Immature natural killer cell (primary cell): Measurements from ENCODE around the gene WSCD1. TPM values are rescaled to one million over a fixed set of nuclear protein-coding genes. Genes with fewer than 3 reads are reported as not detected.

Experiments used
- DNase-seq, 3 donors: peaks; one replicate each; pipeline ENCODE4 v3.0.0; 2022; ENCODE audit warnings: mixed read lengths in 1 of 3
- H3K27ac Mint-ChIP-seq, 6 donors: one replicate each; pipeline ENCODE4 v1.8.0; 2020; ENCODE audit warnings: mixed read lengths in 6 of 6, mild to moderate bottlenecking in 5 of 6, inconsistent platforms in 4 of 6, moderate library complexity in 3 of 6
- H3K27me3 Mint-ChIP-seq, 3 donors: one replicate each; pipeline ENCODE4 v1.8.0; 2020 to 2021; ENCODE audit warnings: low read depth in 3 of 3, mild to moderate bottlenecking in 3 of 3, mixed read lengths in 3 of 3, moderate library complexity in 3 of 3, inconsistent platforms in 1 of 3
- H3K36me3 Mint-ChIP-seq, 3 donors: one replicate each; pipeline ENCODE4 v1.8.0; 2020; ENCODE audit warnings: mixed read lengths in 3 of 3, inconsistent platforms in 2 of 3, mild to moderate bottlenecking in 2 of 3
- H3K4me1 Mint-ChIP-seq, 2 donors: one replicate each; pipeline ENCODE4 v1.8.0; 2020; ENCODE audit warnings: inconsistent platforms in 2 of 2, mild to moderate bottlenecking in 2 of 2, mixed read lengths in 2 of 2, moderate library complexity in 1 of 2
- H3K4me3 Mint-ChIP-seq, 5 donors: one replicate each; pipeline ENCODE4 v1.8.0; 2020; ENCODE audit warnings: mild to moderate bottlenecking in 5 of 5, mixed read lengths in 5 of 5, inconsistent platforms in 3 of 5, moderate library complexity in 3 of 5
- H3K9me3 Mint-ChIP-seq, 6 donors: one replicate each; pipeline ENCODE4 v1.8.0; 2020; ENCODE audit warnings: mild to moderate bottlenecking in 6 of 6, mixed read lengths in 6 of 6, inconsistent platforms in 4 of 6, moderate library complexity in 3 of 6
- polyA plus RNA-seq, 3 donors: library from polyadenylated mRNA; unstranded; fragments of 300-500 nt; fragmentation: Illumina TruSeq; gene quantifications; one replicate each; pipeline ENCODE4 v1.2.3, GENCODE V29; 2021

WSCD1 gene
- under 1 TPM in 1 of 3 donors, not detected in 2; 0.11 TPM for polyA plus RNA-seq

DNA sequence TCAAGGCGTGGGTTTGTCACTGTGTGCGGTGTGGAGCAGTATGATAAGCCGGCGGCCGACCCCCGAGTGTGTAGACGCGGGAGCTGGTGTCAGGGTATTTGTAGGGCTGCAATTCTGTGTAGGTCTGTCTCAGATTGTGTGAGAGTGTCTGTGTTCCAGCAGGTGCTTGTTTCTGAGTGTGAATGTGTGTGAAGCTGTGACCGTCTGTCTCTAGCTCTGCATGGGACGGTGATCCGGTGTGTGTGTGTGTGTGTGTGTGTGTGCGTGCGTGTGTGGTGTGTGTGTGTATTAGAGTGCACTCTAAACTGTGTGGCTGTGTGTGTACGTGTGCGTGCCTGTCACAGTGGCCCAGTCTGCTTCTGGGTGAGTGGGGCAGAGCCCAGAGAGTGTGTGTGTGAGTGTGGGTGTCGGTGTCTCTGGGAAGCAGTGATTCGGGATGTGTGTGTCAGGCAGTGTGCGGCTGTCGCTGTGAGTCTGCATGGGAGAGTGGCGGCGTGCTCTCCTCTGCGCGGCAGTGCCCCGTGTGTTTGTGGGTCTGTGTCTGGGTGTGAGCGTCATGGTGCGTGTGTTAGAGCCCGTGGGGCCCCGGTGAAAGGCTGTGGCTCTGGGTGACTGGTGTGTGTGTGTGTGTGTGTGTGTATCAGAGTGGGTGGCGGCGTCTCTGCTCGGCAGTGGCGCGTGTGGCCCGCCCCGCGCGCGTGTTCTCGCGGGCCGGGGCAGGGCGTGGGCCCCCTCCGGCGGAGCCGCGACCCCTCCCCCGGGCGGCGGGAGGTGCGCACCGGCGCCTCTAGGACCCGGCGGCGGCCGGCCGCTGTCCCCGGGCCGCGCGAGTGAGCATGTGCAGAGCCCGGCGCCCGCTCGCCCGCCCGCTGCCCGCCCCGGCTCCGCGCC lies at the start of gene WSCD1:
TSS of gene WSCD1 (plus strand) at position 841 of the 891 bp plus-strand sequence. CDS start 10,280 bp downstream, outside the sequence.
- Mint-ChIP-seq H3K9me3 (no peaks in the 10 kb centered on the region), H3K27ac (peak within 1 kb of the TSS in 4 of 6 donors; percentile 6 to 76 (median 48)), H3K4me1 (peaks cover 17 to 21% of the 10 kb centered on the region in 2 donors), H3K27me3 (peaks cover 14 to 23% (median 19%) of the 10 kb centered on the region in 3 donors), H3K4me3 (peak within 1 kb of the TSS; percentile 78 to 93 (median 87)), H3K36me3 (no peaks in the 10 kb centered on the region)
- peak; percentile 2 to 19 (median 14) for DNase-seq

DNA sequence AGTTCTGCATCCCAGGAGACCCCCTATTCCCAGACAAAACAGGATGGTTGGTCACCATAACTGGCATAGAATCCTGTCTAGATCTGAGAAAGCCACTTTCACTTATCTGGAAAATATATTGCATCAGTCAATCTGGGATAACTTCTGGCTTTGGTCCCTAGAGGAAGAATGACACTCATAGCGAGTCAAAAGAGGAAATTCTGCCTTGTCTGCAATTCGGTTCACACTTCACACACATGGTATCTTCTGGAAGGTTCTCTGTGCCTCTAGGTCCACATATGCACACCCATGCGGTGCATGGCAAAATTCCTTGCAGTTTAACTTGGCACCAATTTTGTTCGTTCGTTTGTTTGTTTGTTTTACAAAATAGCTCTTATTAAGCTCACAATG lies 49.2 kb upstream of the WSCD1 start:
- DNase-seq: no peak
- Mint-ChIP-seq H3K27ac (no peak overlapping the region), H3K4me3 (no peak overlapping the region), H3K9me3 (no peaks in the 10 kb centered on the region), H3K4me1 (no peaks in the 10 kb centered on the region), H3K27me3 (peaks cover 0 to 17% (median 14%) of the 10 kb centered on the region in 3 donors), H3K36me3 (no peaks in the 10 kb centered on the region)

DNA sequence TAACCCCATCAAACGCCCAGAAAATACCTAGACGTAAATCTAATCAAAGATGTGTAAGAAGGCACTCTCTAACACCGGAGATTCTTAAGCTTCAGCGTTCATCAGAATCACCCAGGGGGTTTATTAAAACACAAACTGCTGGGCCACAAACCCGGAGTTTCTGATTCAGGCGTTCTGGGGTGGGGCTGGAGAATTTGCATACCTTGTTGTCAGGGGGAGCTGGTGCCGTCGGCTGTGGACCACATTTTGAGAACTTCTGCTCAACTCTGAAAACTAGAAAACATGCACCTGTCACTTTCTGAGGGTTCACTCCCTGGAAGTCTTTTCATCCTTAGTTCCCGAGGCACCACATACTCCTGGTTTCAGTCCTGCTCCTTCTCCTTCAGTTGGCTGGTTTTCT lies 48.6 kb upstream of the WSCD1 start:
- Mint-ChIP-seq H3K36me3 (no peaks in the 10 kb centered on the region), H3K27ac (no peak overlapping the region), H3K9me3 (no peaks in the 10 kb centered on the region), H3K27me3 (peaks cover 0 to 17% (median 14%) of the 10 kb centered on the region in 3 donors), H3K4me1 (no peaks in the 10 kb centered on the region), H3K4me3 (no peak overlapping the region)
- no peak for DNase-seq

DNA sequence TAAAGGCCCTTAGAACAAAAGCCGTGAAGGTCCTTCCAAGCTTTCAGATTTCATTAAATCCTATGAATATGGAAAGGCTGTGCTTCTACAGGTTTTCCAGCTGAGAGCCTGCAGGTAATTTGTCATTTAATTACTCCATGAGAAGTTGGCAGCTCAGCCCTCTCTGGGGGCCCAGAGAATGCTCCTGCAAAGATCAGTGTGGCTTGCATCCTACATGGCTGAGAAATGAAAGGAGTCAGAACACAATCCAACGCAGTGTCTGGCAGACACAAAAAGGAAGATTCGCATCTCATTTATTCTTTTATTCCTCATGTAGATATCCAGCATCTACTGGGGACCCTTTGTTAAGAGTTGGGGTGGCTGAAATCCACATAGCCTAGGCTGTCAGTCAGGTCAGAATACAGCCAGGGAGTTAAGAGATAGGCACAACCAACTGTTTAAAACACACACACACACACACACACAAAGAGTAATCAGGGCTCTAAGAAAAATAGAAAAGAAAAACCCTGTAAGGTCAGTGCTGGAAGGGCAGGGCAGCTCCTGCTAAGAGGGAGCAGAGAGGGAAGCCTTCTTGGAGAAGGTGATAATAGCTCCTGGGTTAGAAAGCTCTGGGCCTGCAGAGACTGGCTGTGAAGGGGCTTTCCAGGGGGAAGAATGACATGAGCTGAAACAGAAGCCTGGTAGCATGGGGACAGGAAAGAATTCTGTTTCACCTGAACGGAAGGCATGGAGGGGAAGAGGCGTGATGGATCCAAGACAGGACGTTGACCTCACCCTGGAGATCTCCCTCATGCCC lies 46.9 kb upstream of the WSCD1 start:
- Mint-ChIP-seq H3K9me3 (no peaks in the 10 kb centered on the region), H3K36me3 (no peaks in the 10 kb centered on the region), H3K4me3 (no peak overlapping the region), H3K27me3 (peaks cover 0 to 14% (median 10%) of the 10 kb centered on the region in 3 donors), H3K4me1 (no peaks in the 10 kb centered on the region), H3K27ac (no peak overlapping the region)
- DNase-seq: no peak

DNA sequence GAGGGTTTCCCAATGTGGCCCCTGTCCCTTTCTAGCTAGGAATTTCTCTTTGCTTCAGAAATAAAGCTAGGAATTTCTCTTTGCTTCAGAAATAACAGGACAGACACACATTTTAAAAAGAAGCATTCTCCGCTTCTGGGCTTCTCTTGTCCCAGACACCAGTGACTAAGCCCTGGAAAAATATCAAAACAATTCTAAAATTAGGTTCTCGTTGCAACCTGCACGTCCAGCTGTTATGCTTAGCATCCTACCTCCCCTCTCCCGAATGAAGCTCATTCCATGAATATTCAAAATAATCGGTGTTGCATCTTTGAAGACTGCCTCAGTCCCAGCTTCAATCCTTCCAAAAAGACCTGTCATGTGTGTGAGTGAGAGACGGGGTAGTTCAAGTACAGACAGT lies 45.6 kb upstream of the WSCD1 start:
- Mint-ChIP-seq H3K27me3 (peaks cover 0 to 8% (median 8%) of the 10 kb centered on the region in 3 donors), H3K9me3 (no peaks in the 10 kb centered on the region), H3K27ac (no peak overlapping the region), H3K4me1 (no peaks in the 10 kb centered on the region), H3K4me3 (no peak overlapping the region), H3K36me3 (no peaks in the 10 kb centered on the region)
- no peak for DNase-seq

DNA sequence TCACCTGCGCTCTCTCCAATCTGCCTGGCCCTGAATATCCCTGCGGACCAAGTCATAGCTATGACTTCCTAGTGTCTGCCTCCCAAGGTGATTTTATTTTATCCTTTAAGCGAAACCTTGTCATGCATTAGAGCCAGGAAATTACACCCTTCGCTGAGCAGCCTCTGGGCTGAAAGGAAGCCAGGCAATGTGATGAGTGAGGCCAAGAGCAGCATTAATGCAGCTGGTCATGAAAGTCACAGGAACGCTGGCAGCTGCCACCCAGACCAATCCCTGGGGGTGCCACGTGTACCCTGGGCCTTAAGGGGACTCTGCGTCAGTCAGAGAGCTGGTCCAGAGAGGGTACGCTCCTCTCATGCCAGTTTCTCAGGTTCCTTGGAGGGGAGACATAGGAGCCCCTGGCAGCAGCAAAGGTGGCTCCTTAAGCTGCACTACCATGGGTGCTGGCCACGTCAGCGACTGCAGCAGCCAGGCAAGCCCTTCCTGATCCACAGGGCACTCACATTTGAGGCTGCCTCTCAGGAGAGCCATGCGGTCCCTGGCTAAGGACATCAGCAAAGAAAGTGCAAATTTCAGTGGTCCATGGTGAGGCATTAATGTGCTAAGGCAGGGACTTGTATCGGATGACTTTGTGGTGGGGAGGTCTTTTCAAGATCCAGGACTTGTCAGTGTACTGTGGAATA lies 42.7 kb upstream of the WSCD1 start:
- DNase-seq: no peak
- H3K27ac Mint-ChIP-seq: no peak overlapping the region
- H3K4me1 Mint-ChIP-seq: no peaks in the 10 kb centered on the region
- H3K4me3 Mint-ChIP-seq: no peak overlapping the region
- H3K9me3 Mint-ChIP-seq: no peaks in the 10 kb centered on the region
- no peaks in the 10 kb centered on the region for H3K36me3 Mint-ChIP-seq
- H3K27me3 Mint-ChIP-seq: peaks cover 1 to 10% (median 2%) of the 10 kb centered on the region in 3 donors

DNA sequence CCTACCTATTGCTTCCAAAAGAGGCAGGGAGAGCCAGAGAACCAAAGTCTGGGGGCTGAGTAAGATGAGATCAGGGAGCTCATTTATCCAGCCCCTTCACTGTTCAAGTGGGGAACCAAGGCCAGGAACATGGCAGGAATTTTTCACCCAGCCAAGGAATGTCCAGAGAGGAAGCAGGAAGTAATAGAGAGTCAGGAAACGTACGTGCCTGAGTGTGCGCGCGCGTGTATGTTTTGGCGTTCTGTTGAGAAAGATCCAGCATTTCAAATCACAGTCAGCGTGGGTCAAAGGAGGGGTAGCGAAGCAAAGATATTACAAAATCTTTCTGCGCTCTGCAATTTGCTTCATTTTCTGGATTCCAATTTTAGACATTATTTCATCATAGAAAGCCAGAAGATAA lies 41.9 kb upstream of the WSCD1 start:
- H3K27ac Mint-ChIP-seq: no peak overlapping the region
- H3K4me3 Mint-ChIP-seq: no peak overlapping the region
- no peaks in the 10 kb centered on the region for H3K9me3 Mint-ChIP-seq
- H3K36me3 Mint-ChIP-seq: no peaks in the 10 kb centered on the region
- H3K4me1 Mint-ChIP-seq: no peaks in the 10 kb centered on the region
- peaks cover 1 to 5% (median 2%) of the 10 kb centered on the region in 3 donors for H3K27me3 Mint-ChIP-seq
- no peak for DNase-seq

DNA sequence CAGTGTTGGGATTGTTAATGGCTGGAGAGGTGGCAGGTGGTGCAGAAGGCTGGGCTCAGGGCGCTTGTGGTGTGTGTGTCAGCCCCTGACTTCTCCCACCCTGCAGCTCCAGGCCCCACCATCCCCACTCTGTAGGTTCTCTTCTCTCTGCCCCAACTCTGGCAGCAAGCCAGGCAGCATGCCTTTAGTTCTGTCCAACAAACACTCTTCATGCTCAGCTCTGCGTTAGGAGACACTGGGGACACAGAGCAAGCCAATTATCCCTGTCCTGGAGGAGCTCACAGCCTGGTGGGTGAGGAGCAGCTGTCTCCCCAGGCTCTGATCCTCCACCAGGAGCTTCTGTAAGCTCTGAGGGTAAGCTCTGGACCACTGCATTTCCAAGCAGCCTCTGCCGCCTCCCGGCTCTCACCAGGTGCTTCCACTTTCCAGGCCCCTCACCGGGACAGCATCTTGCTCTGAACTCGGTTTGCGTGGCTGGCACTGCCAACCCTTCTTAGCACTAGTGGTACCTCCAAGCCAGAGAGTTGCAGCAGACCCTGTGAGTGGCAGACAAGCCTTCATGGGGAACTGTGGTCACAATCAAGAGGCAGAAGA lies 34.3 kb upstream of the WSCD1 start:
- Mint-ChIP-seq H3K4me1 (no peaks in the 10 kb centered on the region), H3K36me3 (no peaks in the 10 kb centered on the region), H3K9me3 (no peaks in the 10 kb centered on the region), H3K27me3 (peaks cover 1 to 5% (median 2%) of the 10 kb centered on the region in 3 donors), H3K4me3 (no peak overlapping the region), H3K27ac (no peak overlapping the region)
- no peak for DNase-seq

DNA sequence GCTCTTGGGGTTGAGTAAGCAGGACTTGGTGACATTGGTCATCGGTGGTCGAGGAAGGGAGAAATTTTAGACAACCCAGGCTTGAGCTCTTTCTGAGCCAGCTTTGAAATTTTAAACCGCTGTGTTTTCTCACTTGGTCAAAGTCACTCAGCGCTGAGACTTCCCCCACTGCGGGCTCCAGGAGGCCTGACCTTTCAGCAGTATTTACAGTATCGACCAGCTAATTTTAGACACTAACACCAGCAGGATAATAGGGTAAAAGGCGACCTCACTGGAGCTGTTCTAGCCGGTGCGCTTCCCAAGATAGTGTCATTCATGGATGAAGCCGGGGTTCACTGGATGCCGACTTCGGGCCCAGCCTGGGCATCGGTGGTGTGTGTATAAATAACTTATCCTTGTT lies 29.7 kb upstream of the WSCD1 start:
- no peak for DNase-seq
- Mint-ChIP-seq H3K9me3 (no peaks in the 10 kb centered on the region), H3K4me3 (no peak overlapping the region), H3K27me3 (peaks cover 0 to 6% (median 4%) of the 10 kb centered on the region in 3 donors), H3K36me3 (no peaks in the 10 kb centered on the region), H3K27ac (no peak overlapping the region), H3K4me1 (no peaks in the 10 kb centered on the region)

DNA sequence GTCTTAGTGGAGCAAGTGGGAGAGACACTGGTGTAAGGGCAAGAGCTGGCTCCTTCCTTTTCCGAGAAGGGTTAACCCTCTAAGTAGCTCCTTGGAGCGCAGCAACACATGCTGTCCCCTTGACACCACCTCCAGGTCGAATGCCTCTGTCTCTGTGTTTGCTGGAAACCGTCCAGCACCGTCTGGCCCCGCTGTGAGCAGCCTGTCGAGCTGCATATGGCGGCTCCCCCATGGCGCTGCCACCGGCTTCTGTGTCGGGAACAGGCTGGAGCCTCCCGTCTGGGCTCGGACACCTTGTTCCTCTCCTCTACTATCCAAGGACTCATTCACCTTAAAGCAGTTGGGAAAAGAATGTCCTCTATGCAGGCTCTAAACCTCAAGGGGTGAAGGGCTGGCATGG lies 28.9 kb upstream of the WSCD1 start:
- Mint-ChIP-seq H3K36me3 (no peaks in the 10 kb centered on the region), H3K4me3 (no peak overlapping the region), H3K4me1 (no peaks in the 10 kb centered on the region), H3K9me3 (no peaks in the 10 kb centered on the region), H3K27ac (no peak overlapping the region), H3K27me3 (peaks cover 0 to 4% (median 4%) of the 10 kb centered on the region in 3 donors)
- no peak for DNase-seq

DNA sequence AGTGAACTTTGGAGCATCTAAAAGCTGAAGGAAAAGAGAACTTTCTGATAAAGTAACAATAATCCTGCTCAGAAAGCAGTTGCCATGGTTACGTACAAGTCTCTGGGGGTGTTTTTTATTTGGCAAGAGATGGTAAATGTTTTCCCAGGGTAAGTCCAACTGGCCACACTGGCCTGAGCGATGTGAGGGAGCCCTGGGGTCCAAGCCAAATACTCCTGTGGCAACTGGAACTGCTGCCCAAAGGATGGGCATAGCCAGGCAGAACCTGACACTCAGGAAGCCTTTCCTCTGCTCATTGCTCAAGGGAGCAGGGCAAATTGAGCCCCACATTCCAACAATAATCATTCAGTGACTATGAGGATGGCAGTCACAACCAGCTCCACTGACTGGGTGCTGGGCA lies 26.8 kb upstream of the WSCD1 start:
- H3K9me3 Mint-ChIP-seq: no peaks in the 10 kb centered on the region
- H3K27ac Mint-ChIP-seq: no peak overlapping the region
- H3K4me1 Mint-ChIP-seq: no peaks in the 10 kb centered on the region
- no peak for DNase-seq
- H3K27me3 Mint-ChIP-seq: peaks cover 0 to 4% (median 4%) of the 10 kb centered on the region in 3 donors
- H3K36me3 Mint-ChIP-seq: no peaks in the 10 kb centered on the region
- H3K4me3 Mint-ChIP-seq: no peak overlapping the region

DNA sequence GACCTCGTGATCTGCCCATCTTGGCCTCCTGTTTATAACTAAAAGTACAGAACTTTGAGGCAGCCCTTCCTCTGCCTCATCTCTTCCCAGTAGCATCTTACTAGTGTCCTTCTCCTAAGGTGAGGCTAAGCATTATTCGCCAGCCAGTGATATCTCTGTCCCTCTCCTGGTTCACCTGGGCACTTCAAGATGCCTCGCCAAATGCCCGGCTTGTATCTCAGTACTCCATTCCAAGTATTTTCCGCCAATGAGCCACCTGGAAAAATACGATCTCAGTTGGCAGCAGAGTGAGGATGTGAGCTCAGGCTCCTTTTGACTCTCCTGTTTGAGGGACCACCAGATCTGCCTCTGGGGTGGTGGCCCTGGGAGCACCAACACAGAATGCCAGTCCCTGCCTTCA lies 25.9 kb upstream of the WSCD1 start:
- H3K9me3 Mint-ChIP-seq: no peaks in the 10 kb centered on the region
- H3K36me3 Mint-ChIP-seq: no peaks in the 10 kb centered on the region
- H3K4me1 Mint-ChIP-seq: no peaks in the 10 kb centered on the region
- DNase-seq: no peak
- H3K27me3 Mint-ChIP-seq: peaks cover 0 to 6% (median 4%) of the 10 kb centered on the region in 3 donors
- H3K4me3 Mint-ChIP-seq: no peak overlapping the region
- no peak overlapping the region for H3K27ac Mint-ChIP-seq

DNA sequence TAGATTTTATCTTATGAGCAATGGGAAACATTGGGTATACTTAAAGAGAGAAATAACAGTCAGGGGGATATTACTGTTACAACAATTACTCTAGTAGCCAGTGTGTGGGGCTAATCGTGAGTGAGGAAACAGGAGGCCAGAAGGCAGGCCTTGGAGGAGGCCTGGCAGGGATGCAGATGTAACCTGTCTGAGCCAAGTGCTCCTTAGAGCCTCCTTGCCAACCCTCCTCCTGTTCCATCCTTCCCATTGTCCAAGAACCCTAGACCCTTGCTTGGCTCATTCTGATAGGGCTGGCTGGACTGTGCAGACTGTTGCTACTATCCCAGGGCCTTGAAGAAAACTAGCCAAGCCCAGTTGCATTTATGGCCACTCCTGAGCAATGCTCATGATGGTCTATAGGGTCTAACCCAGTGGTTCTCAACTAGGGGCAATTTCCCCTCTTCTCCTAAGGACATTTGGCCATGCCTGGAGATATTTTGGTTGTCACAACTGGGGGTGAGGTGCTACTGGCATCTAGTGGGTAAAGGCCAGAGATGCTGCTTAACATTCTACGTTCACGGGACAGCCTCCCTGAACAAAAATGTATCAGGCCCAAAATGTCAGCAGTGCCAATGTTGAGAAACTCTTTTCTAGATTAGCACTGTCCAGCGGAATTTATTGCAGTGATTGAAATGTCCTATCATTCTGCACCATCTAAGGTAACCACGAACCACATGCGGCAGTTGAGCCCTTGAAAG lies 24.4 kb upstream of the WSCD1 start:
- H3K27me3 Mint-ChIP-seq: peaks cover 0 to 6% (median 4%) of the 10 kb centered on the region in 3 donors
- H3K9me3 Mint-ChIP-seq: no peaks in the 10 kb centered on the region
- DNase-seq: no peak
- H3K4me1 Mint-ChIP-seq: no peaks in the 10 kb centered on the region
- no peak overlapping the region for H3K4me3 Mint-ChIP-seq
- H3K36me3 Mint-ChIP-seq: no peaks in the 10 kb centered on the region
- H3K27ac Mint-ChIP-seq: no peak overlapping the region
